Thoracic aorta (tissue), 2 donors: ENCODE measurements around the gene GDPD4. TPM values are rescaled to one million over a fixed set of nuclear protein-coding genes. Genes with fewer than 3 reads are reported as not detected.

Experiments
- ATAC-seq: fragments of 150-250 bp; one replicate; pipeline ENCODE4 v1.8.0; 2017; ENCODE audit warnings: low read depth; ENCODE audit not compliant: insufficient number of reproducible peaks, low FRiP score
- DNase-seq: peaks from one replicate; pipeline ENCODE4 v3.0.0-alpha.2; 2020; ENCODE audit warnings: low spot score
- H3K27ac ChIP-seq, 2 donors: fragments of 200-600 bp; sonication (generic); 1 replicate in 1 of 2; 2 replicates in 1 of 2; pipeline ENCODE4 v1.5.1; 2016; ENCODE audit warnings: mild to moderate bottlenecking in 2 of 2, moderate library complexity in 2 of 2
- H3K27me3 ChIP-seq: fragments of 200-600 bp; sonication (generic); replicated peaks from 2 replicates; pipeline ENCODE4 v1.6.0; 2016; ENCODE audit warnings: mild to moderate bottlenecking; ENCODE audit not compliant: insufficient read depth
- H3K36me3 ChIP-seq: fragments of 200-600 bp; sonication (generic); one replicate; pipeline ENCODE4 v1.5.1; 2016
- H3K4me1 ChIP-seq, 2 donors: fragments of 200-600 bp; sonication (generic); 1 replicate in 1 of 2; 2 replicates in 1 of 2; pipeline versions ENCODE4 v1.5.1 to v1.6.0; 2016; ENCODE audit warnings: low read depth in 2 of 2, mild to moderate bottlenecking in 1 of 2; ENCODE audit not compliant: control insufficient read depth in 1 of 2
- H3K4me3 ChIP-seq: fragments of 200-600 bp; sonication (generic); 2 replicates; pipeline ENCODE4 v1.5.1; 2016; ENCODE audit warnings: mild to moderate bottlenecking
- H3K9me3 ChIP-seq: fragments of 200-600 bp; sonication (generic); 2 replicates; pipeline ENCODE4 v1.5.1; 2016
- total RNA-seq, 2 donors: library from RNA; depleted of rRNA; stranded (reverse); fragments of >200 nt; gene quantifications; one replicate each; pipeline versions ENCODE4 v1.1.0 to v1.2.3, GENCODE V29; 2016
- TF ChIP-seq, protein P1 (sequence below): fragments of 200-600 bp; sonication (generic); IDR thresholded peaks from one replicate; pipeline ENCODE4 v1.5.1; 2019; ENCODE audit warnings: antibody characterized with exemption

GDPD4 gene
- total RNA-seq, 2 donors from 2014 or later, result not detected

GRCh38 chr11:77209663-77210062 is 91.8 kb downstream of the GDPD4 start:
- Histone ChIP-seq H3K27ac (no peak overlapping the region), H3K27me3 (no peaks in the 10 kb centered on the region), H3K9me3 (no peaks in the 10 kb centered on the region), H3K4me3 (no peak overlapping the region), H3K36me3 (no peaks in the 10 kb centered on the region), H3K4me1 (no peaks in the 10 kb centered on the region)
- DNase-seq (no peak), ATAC-seq (no peak)
- TF ChIP-seq, protein P1, sequence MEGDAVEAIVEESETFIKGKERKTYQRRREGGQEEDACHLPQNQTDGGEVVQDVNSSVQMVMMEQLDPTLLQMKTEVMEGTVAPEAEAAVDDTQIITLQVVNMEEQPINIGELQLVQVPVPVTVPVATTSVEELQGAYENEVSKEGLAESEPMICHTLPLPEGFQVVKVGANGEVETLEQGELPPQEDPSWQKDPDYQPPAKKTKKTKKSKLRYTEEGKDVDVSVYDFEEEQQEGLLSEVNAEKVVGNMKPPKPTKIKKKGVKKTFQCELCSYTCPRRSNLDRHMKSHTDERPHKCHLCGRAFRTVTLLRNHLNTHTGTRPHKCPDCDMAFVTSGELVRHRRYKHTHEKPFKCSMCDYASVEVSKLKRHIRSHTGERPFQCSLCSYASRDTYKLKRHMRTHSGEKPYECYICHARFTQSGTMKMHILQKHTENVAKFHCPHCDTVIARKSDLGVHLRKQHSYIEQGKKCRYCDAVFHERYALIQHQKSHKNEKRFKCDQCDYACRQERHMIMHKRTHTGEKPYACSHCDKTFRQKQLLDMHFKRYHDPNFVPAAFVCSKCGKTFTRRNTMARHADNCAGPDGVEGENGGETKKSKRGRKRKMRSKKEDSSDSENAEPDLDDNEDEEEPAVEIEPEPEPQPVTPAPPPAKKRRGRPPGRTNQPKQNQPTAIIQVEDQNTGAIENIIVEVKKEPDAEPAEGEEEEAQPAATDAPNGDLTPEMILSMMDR, result no peak

DNA sequence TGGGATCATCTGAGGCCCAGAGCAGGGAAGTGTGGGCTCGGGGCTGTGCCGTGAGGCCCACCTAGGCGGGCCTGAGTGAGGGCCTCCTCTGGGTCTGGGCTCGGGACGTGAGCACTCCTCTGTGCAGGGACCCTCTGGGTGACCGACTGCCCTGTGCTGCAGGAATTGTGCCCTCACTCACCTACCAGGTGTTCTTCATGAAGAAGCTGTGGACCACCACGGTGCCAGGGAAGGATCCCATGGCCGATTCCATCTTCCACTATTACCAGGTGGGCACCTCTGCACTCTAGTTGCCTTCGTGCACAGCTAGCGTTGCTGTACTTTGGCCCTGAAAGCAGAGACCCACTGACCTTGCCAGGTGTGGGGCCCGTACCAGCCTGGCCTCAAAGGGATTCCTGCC is 93.0 kb downstream of the GDPD4 start:
- H3K9me3 ChIP-seq, result no peaks in the 10 kb centered on the region
- H3K36me3 ChIP-seq, result no peaks in the 10 kb centered on the region
- no peaks in the 10 kb centered on the region for H3K27me3 ChIP-seq
- ATAC-seq, result no peak
- no peak for DNase-seq
- no peak overlapping the region for H3K27ac ChIP-seq
- TF ChIP-seq, protein P1, result no peak
- no peak overlapping the region for H3K4me3 ChIP-seq
- no peaks in the 10 kb centered on the region for H3K4me1 ChIP-seq

DNA sequence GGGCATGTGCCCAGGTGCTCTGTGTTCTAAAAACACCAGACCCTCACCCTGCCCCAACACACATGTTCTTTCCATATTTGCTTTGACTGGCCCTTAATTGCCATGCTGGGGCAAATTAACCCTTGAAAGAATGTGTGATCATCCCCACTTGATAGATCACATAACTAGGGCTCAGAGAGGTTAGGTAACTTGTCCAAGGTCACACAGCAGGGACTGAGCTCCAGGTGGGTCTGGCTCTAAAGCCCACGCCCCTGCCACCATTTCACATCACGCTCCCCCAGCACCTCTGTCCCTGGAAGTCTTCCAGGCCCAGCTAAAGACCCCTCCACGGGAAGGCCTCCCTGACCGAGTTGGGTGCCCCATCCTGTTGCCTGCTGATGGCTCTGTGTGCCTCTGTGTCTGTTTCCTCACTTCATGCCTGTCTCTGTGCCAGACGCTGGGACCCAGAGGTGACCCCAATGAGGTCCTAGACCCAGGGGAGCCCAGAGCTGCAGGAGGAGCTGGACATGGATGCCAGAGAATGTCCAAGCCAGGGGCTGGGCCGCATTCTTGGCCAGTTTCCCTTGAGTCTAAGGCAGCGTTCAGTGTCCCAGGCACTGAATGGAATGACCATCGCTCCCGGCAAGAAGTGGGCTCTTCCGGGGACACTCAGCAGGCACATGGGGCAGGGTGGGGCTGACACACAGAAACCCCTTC is 93.7 kb downstream of the GDPD4 start:
- TF ChIP-seq, protein P1, result no peak
- Histone ChIP-seq H3K27me3 (no peaks in the 10 kb centered on the region), H3K9me3 (no peaks in the 10 kb centered on the region), H3K36me3 (no peaks in the 10 kb centered on the region), H3K27ac (no peak overlapping the region), H3K4me3 (no peak overlapping the region), H3K4me1 (no peaks in the 10 kb centered on the region)
- ATAC-seq (no peak), DNase-seq (no peak)

DNA sequence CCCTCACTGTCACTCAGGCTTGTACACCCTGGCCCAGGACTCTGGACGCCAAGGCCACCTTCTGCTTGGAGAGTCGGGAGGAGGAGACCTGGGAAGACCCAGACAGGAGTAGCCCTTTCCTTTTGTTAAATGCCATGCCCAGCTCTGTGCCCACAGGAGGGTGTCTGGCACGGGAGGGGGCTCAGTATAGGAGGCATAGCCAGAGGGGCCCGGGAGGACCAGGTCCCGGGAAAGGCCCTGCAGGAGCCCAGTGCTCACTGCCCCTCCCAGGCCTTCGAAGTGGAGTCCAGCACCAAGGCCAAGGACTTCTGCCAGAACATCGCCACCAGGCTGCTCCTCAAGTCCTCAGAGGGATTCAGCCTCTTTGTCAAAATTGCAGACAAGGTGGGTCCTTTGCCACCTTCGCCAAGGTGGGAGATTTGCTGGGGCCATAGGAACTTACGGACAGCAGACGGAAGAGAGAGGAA is 94.4 kb downstream of the GDPD4 start:
- Histone ChIP-seq H3K9me3 (no peaks in the 10 kb centered on the region), H3K27ac (no peak overlapping the region), H3K27me3 (no peaks in the 10 kb centered on the region), H3K36me3 (no peaks in the 10 kb centered on the region), H3K4me3 (no peak overlapping the region), H3K4me1 (no peaks in the 10 kb centered on the region)
- ATAC-seq (no peak), DNase-seq (no peak)
- TF ChIP-seq, protein P1, result no peak

DNA sequence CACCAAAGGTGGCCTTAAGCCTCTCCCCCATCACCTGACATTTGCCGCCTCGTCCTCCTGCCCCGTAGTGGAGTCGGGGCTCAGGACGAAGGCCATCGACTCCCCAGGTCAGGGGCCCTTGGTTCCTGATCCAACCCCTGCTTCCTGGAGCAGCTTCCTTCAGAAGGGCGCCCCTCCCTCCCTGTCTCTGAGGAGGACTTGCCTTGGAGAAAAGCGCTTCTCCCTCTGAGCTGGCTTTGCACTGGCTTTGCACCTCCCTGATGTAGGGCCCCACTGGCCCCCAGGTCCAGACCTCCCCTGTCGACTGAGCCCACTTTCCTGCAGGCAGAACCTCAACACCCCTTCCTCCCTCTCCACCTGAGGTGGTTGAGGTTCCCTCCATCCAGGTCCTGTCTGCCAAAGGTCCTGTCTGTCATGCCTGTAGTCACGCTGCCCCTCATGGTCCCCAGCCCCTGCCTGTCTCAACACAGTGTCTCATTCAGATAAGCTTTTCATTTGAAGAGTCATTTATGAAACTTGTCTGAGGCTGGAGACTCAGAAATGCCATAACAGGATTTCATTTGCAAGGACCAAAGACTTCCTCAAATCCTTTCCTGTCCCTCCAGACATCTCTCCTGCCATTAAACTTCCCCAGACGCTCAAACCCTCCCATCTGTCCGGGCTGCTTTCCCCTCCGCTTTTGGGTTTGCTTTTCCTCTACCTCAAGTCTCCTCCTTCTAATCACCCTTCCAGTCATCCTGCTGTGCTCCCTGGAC is 95.0 kb downstream of the GDPD4 start:
- Histone ChIP-seq H3K4me3 (no peak overlapping the region), H3K27me3 (no peaks in the 10 kb centered on the region), H3K9me3 (no peaks in the 10 kb centered on the region), H3K4me1 (no peaks in the 10 kb centered on the region), H3K27ac (no peak overlapping the region), H3K36me3 (no peaks in the 10 kb centered on the region)
- TF ChIP-seq, protein P1, result no peak
- no peak for DNase-seq
- no peak for ATAC-seq
